ENCODE measurements around the gene PRKAG2. TPM values are rescaled to one million over a fixed set of nuclear protein-coding genes. Genes with fewer than 3 reads are reported as not detected.

PRKAG2 gene
- total and polyA plus RNA-seq, 2 of the 13 experiments (the other 11 are each of a cell fraction or from before 2014, with no cell fraction given): 0.90 to 1.3 TPM

GRCh38 chr7:151600331-151600730, 276.6 kb downstream of the PRKAG2 start:
- DNase-seq (ENCODE audit: low spot score) (no peak), ATAC-seq (no peak), FAIRE-seq (no peak)
- no peaks in the 10 kb centered on the region for H4K20me1 ChIP-seq (ENCODE audit: insufficient read depth, low read length)
- no peak overlapping the region for H2AFZ ChIP-seq (ENCODE audit: low read length)
- H3K79me2 ChIP-seq (ENCODE audit: insufficient read depth, low read length): no peaks in the 10 kb centered on the region
- no peak overlapping the region for H3K4me2 ChIP-seq (ENCODE audit: low read depth, low read length)
- H3K4me1 ChIP-seq (ENCODE audit: insufficient read depth, low read length): no peaks in the 10 kb centered on the region
- no peak for TF ChIP-seq AGO1 (IDR thresholded peaks at IDR 0.05; ENCODE audit: low read depth, low read length, poor library complexity, severe bottlenecking)
- TF ChIP-seq NFE2L1 (CRISPR knock-in tag; IDR thresholded peaks at IDR 0.05; ENCODE audit: borderline replicate concordance): no peak
- no peak for TF ChIP-seq ZBTB4 (CRISPR knock-in tag; IDR thresholded peaks at IDR 0.05; ENCODE audit: borderline replicate concordance)
- TF ChIP-seq KLF12 (CRISPR knock-in tag; IDR thresholded peaks at IDR 0.05; ENCODE audit: borderline replicate concordance): no peak
- TF ChIP-seq SP140L (CRISPR knock-in tag; IDR thresholded peaks at IDR 0.05; ENCODE audit: borderline replicate concordance): no peak
- TF ChIP-seq ZBTB21 (CRISPR knock-in tag; IDR thresholded peaks at IDR 0.05): no peak
- TF ChIP-seq MIXL1 (CRISPR knock-in tag; IDR thresholded peaks at IDR 0.05): no peak
- no peak for TF ChIP-seq SMAD9 (CRISPR knock-in tag; IDR thresholded peaks at IDR 0.05)
- TF ChIP-seq ESRRA (CRISPR knock-in tag; IDR thresholded peaks at IDR 0.05; ENCODE audit: low read depth): no peak
- TF ChIP-seq, protein P1, sequence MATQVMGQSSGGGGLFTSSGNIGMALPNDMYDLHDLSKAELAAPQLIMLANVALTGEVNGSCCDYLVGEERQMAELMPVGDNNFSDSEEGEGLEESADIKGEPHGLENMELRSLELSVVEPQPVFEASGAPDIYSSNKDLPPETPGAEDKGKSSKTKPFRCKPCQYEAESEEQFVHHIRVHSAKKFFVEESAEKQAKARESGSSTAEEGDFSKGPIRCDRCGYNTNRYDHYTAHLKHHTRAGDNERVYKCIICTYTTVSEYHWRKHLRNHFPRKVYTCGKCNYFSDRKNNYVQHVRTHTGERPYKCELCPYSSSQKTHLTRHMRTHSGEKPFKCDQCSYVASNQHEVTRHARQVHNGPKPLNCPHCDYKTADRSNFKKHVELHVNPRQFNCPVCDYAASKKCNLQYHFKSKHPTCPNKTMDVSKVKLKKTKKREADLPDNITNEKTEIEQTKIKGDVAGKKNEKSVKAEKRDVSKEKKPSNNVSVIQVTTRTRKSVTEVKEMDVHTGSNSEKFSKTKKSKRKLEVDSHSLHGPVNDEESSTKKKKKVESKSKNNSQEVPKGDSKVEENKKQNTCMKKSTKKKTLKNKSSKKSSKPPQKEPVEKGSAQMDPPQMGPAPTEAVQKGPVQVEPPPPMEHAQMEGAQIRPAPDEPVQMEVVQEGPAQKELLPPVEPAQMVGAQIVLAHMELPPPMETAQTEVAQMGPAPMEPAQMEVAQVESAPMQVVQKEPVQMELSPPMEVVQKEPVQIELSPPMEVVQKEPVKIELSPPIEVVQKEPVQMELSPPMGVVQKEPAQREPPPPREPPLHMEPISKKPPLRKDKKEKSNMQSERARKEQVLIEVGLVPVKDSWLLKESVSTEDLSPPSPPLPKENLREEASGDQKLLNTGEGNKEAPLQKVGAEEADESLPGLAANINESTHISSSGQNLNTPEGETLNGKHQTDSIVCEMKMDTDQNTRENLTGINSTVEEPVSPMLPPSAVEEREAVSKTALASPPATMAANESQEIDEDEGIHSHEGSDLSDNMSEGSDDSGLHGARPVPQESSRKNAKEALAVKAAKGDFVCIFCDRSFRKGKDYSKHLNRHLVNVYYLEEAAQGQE (IDR thresholded peaks at IDR 0.05; ENCODE audit: borderline replicate concordance in 1 of 2, low read depth in 1 of 2, low read length in 2 of 2): no peak
- TF ChIP-seq ZNF841 (CRISPR knock-in tag; IDR thresholded peaks at IDR 0.05; ENCODE audit: borderline replicate concordance): no peak
- TF ChIP-seq, protein P2, sequence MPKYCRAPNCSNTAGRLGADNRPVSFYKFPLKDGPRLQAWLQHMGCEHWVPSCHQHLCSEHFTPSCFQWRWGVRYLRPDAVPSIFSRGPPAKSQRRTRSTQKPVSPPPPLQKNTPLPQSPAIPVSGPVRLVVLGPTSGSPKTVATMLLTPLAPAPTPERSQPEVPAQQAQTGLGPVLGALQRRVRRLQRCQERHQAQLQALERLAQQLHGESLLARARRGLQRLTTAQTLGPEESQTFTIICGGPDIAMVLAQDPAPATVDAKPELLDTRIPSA (CRISPR knock-in tag; IDR thresholded peaks at IDR 0.05; ENCODE audit: borderline replicate concordance): no peak
- no peak for TF ChIP-seq SALL2 (CRISPR knock-in tag; IDR thresholded peaks at IDR 0.05)
- no peak for TF ChIP-seq ZNF598 (CRISPR knock-in tag; IDR thresholded peaks at IDR 0.05; ENCODE audit: borderline replicate concordance)
- BruUV-seq (replicated peaks): no TSS peak
- no peak overlapping the region for H3K9ac ChIP-seq (ENCODE audit: insufficient read depth, low read depth, low read length)
- POLR2A ChIA-PET: no interaction called here
- intact Hi-C loops (cut with micrococcal nuclease; ENCODE audit: unreplicated experiment): no loop called here
- WGBS (ENCODE audit: low lambda C conversion rate): 42% methylated on average over 3 of the region's 3 CpGs
- in situ Hi-C loops (cut with HindIII; ENCODE audit: extremely low pct_ligation_motif_present, low pct_unique_long_range_greater_than_20kb): no loop called here
- CTCF ChIA-PET (ENCODE audit: low intra/inter-chr PET ratio, low total read pairs): no interaction called here
- no peak overlapping the region for H3K27ac ChIP-seq (ENCODE audit: extremely low read length, insufficient read depth, low read length)
- H3K36me3 ChIP-seq (replicated peaks in 1 of 2; ENCODE audit: control insufficient read depth in 1 of 2, insufficient read depth in 2 of 2, low read length in 2 of 2): no peaks in the 10 kb centered on the region
- 0 out of 5 replicates have a peak, but pooled peaks cover 0 to 3% of the 10 kb centered on the region in 2 experiments for H3K27me3 ChIP-seq (ENCODE audit: control insufficient read depth in 1 of 2, insufficient read depth in 2 of 2, low read length in 2 of 2)
- no peaks in the 10 kb centered on the region for H3K9me3 ChIP-seq (ENCODE audit: low read length)
- H3K4me3 ChIP-seq (replicated peaks in 1 of 3; ENCODE audit: insufficient read depth in 1 of 3, low read depth in 2 of 3, low read length in 3 of 3): no peak overlapping the region
